NT2/D1 (cell line): ENCODE results near the gene GGT5.

Experiments used
- SUZ12 ChIP-seq: IDR thresholded peaks from 2 replicates; pipeline ENCODE4 v1.6.1; 2011; ENCODE audit not compliant: insufficient read length, insufficient read depth; ENCODE audit errors: extremely low read depth
- YY1 ChIP-seq: IDR thresholded peaks from 2 replicates; pipeline ENCODE4 v1.6.1; 2011; ENCODE audit not compliant: insufficient read length, insufficient read depth

DNA sequence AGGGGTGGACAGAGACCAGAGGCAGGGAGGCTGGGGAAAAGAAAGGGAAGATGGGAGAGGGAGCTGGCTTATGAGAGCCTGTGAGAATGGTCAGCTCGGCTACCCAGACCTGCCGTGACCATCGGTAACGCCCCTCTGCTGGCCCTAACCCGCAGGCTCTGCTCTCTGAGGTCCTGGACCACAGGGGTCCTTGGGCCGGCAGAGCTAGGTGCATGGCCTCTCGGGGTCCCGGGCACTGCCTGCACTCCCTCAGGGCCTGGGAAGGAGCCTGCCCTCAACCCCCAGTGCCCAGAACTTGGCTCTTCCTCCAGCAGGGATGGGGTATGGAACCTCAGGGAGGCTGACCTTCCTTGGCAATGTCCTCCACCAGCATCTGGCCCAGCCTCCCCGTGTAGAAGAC is 13.2 kb downstream of the GGT5 start:
- TF ChIP-seq SUZ12: no peak
- no peak for TF ChIP-seq YY1
